ENCODE data around the gene WBP2. TPM values are rescaled to one million over a fixed set of nuclear protein-coding genes. Genes with fewer than 3 reads are reported as not detected.

The WBP2 gene
- total and polyA plus RNA-seq, 2 of the 13 experiments (the other 11 are each of a cell fraction or from before 2014, with no cell fraction given), result 29.2 to 29.5 TPM

- TF ChIP-seq GMEB1 (CRISPR knock-in tag; IDR thresholded peaks at IDR 0.05; ENCODE audit: borderline replicate concordance) (no peak), YEATS2 (CRISPR knock-in tag; IDR thresholded peaks at IDR 0.05; ENCODE audit: borderline replicate concordance) (peak; percentile 71), ZKSCAN1 (IDR thresholded peaks at IDR 0.05; ENCODE audit: low read length) (no peak), PPARG (CRISPR knock-in tag; conservative IDR thresholded peaks at IDR 0.05) (peak; percentile 38), ZNF780A (CRISPR knock-in tag; IDR thresholded peaks at IDR 0.05) (no peak), JUN (CRISPR knock-in tag; IDR thresholded peaks at IDR 0.05) (0 out of 2 replicates have a peak, but pooled peaks have one; percentile 0), U2AF2 (IDR thresholded peaks at IDR 0.05; ENCODE audit: low read depth, low read length) (no peak), NCOA1 (CRISPR knock-in tag; IDR thresholded peaks at IDR 0.05) (0 out of 2 replicates have a peak, but pooled peaks have one; percentile 40), TAF1 (CRISPR knock-in tag; IDR thresholded peaks at IDR 0.05) (peak; percentile 45; the same call in 1 of the 2 replicates), ZNF335 (CRISPR knock-in tag; IDR thresholded peaks at IDR 0.05) (peak; percentile 25), MLLT10 (CRISPR knock-in tag; IDR thresholded peaks at IDR 0.05) (no peak), PRDM4 (CRISPR knock-in tag; IDR thresholded peaks at IDR 0.05; ENCODE audit: borderline replicate concordance) (no peak), SALL2 (CRISPR knock-in tag; IDR thresholded peaks at IDR 0.05) (peak; percentile 80; the same call in 1 of the 2 replicates), FOXO1 (CRISPR knock-in tag; IDR thresholded peaks at IDR 0.05) (peak; percentile 55; the same call in 1 of the 2 replicates), ARID4A (CRISPR knock-in tag; IDR thresholded peaks at IDR 0.05; ENCODE audit: borderline replicate concordance) (peak; percentile 55; the same call in 1 of the 2 replicates), MZF1 (CRISPR knock-in tag; IDR thresholded peaks at IDR 0.05; ENCODE audit: borderline replicate concordance) (0 out of 2 replicates have a peak, but pooled peaks have one; percentile 72), ZNF766 (CRISPR knock-in tag; IDR thresholded peaks at IDR 0.05; ENCODE audit: borderline replicate concordance) (no peak), RXRB (CRISPR knock-in tag; IDR thresholded peaks at IDR 0.05; ENCODE audit: borderline replicate concordance) (peak; percentile 68; the same call in 1 of the 2 replicates), MAFG (CRISPR knock-in tag; IDR thresholded peaks at IDR 0.05) (no peak), ATRX (CRISPR knock-in tag; IDR thresholded peaks at IDR 0.05; ENCODE audit: borderline replicate concordance) (no peak), BCL3 (CRISPR knock-in tag; IDR thresholded peaks at IDR 0.05) (peak; percentile 69)
Observed at GRCh38 chr17:75845058-75845711, 9.9 kb downstream of the WBP2 start (continued).

Data from HepG2 (cell line).